Measurements from ENCODE around the gene SECTM1. TPM values are rescaled to one million over a fixed set of nuclear protein-coding genes. Genes with fewer than 3 reads are reported as not detected.

Gene SECTM1
- total RNA-seq, 1 donor: 15.1 TPM

GRCh38 chr17:82329683-82330321 is 3.8 kb downstream of the SECTM1 start:
- no peak for DNase-seq (ENCODE audit: low read depth in 2 of 3, low spot score in 2 of 3)

DNA sequence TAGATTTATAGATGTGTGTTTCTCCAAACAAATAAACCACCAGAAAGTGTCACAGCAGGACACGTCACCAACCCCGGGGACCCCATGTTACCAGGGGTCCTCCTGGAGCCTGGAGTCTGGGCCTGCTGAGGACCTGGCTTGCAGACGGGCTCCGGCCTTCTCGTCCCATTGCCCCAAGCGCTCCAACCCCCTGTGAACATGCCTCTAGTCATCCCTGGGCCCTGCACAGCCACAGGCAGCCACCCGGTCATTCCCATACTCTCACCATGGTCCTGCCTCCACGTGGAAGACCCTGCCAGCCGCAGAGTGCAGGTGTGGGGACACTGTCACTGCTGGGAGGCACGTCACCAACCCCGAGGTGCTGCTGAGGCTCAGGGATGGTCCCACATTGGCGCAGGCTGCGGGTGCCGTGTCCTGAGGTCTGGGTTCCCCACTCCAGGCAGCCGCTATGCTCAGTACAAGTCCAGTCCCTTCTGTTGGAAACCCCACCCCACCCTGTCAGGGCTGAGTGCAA is 4.5 kb downstream of the SECTM1 start:
- DNase-seq (ENCODE audit: low read depth in 2 of 3, low spot score in 2 of 3): no peak

DNA sequence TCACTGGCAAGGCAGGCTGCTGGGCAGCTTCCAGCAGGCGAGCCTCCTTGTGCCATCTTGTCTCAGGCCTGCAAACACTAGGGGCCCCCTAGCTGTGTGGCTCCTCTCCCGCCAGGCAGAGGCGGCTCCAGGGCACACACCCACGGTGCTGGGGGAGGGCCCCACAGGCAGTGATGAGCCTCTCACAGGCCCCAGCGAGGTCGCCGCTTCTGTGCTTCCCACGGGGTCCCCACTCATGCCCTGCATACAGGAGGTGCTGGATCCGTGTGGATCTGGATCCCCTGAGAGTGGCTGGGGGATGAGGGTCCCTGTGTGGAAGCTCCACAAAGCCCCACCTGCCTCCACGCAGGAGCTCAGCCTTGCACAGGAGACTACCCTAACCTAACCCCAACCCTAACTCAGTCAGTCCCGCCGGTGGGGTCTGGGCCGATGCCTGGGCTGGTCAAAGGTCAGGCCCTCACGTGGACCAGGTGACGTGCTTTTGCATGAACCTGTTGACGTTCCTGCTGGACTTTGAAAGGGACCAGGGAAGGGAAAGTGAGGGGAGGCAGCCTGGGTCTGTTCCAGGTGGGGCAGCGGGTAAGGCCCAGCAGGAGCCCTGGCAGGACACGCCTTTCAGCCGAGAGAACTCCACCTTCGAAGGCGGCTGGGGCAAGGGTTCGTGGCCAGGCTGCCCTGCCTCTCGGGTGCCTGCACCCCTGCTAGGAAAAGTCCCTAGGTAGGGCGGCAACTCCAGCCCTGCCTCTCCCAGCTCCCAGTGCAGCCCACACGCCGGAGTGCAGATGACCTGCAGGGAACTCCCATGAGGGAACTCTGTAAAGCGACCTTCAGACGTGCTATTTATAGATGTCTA is 5.2 kb downstream of the SECTM1 start:
- DNase-seq (ENCODE audit: low read depth in 2 of 3, low spot score in 2 of 3): no peak

- DNase-seq (ENCODE audit: low read depth in 2 of 3, low spot score in 2 of 3): no peak
Observed at GRCh38 chr17:82327757-82328140, 5.8 kb downstream of the SECTM1 start.

GRCh38 chr17:82327289-82327688 is 6.3 kb downstream of the SECTM1 start:
- no peak for DNase-seq (ENCODE audit: low read depth in 2 of 3, low spot score in 2 of 3)

DNA sequence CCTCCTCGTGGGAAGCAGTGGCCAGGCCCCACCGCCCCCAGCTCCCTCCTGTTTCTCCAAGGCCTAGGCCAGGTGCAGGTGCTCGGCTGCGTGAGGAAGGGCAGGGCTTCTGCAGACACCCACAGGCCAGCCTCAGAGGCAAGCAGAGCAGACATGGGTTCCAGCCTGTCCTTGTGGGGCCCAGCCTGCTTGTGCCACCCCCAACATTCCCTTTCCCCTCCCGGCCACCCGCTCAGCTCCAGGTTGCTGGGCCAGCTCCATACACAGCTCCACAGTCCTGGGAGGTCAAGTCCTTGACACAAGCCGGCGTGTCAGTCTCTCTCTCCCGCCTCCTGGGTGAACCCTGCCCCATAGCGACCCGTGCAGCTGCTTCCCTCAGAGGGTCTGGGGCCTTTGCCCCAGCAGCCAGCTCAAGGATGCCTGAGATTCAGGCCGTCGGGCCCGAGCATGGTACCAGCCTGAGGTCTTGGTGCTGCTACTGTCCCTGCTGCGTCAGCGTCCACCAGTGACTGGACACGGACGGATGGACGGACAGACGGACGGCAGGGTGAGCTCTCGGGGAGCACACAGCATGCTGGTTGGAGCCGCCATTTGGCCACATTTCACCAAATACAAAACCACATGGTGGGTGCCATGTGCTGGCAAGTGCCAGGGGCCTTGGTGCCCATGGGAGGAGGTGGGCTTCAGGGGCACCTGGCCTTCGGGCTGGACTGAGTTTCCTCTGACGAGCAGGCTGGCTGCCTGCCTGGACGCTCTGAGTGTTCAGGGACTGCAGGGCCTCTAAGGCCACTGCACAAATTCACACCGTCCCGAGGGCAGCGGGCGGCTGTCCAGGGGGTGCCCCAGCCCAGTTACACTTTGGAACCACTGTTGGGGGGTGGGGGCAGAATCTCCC is 8.0 kb downstream of the SECTM1 start:
- DNase-seq (ENCODE audit: low read depth in 2 of 3, low spot score in 2 of 3): no peak

- no peak for DNase-seq (ENCODE audit: low read depth in 2 of 3, low spot score in 2 of 3)
Observed at GRCh38 chr17:82324566-82325285, 8.8 kb downstream of the SECTM1 start.

GRCh38 chr17:82323514-82324234 is 9.9 kb downstream of the SECTM1 start:
- DNase-seq (ENCODE audit: low read depth in 2 of 3, low spot score in 2 of 3): no peak

DNA sequence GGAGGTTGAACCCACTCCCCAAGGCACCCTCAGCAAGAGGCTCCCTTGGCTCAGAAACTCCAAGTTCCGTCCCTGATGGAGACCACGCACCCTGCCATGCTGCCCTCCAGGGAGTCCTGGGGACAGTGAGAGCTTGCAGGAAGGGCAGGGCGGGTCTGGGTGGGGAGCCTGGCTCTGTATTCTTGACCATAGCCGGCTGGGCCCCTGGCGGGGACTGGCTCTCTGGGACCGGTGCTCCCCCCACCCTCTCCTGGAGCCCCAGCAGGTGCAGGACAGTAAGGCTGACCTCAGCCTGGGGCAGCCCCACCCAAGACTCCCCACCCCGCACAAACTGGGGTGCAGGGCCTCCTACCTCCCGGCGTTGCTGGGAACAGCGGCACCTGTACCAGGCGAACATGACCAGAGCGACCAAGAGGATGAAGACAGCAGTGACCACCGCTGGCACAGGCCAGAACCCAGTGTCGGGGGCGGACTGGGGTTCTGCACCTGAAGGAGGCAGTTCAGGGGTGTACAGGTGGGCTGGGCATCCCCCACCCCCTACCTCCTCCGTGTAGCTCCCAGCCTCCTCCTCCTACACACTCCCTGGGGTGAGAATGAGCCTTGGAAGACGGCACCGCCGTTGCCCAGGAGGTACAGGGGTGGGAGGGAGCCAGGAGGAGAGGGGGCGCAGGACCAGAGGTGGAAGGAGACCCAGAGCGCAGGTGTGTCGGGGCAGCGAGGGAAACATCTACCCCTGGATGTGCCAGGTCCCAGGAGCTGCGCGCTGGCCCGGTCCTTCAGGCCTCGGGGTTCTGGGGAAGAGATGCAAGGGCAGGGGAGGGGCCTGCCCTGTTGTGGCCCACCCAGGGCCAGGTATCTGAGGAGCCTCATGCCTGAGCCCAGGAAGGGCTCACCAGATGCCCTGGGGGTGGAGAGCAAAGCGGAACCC is 10.8 kb downstream of the SECTM1 start:
- no peak for DNase-seq (ENCODE audit: low read depth in 2 of 3, low spot score in 2 of 3)

- no peak for DNase-seq (ENCODE audit: low read depth in 2 of 3, low spot score in 2 of 3)
Observed at GRCh38 chr17:82321947-82322466, 11.6 kb downstream of the SECTM1 start.

DNA sequence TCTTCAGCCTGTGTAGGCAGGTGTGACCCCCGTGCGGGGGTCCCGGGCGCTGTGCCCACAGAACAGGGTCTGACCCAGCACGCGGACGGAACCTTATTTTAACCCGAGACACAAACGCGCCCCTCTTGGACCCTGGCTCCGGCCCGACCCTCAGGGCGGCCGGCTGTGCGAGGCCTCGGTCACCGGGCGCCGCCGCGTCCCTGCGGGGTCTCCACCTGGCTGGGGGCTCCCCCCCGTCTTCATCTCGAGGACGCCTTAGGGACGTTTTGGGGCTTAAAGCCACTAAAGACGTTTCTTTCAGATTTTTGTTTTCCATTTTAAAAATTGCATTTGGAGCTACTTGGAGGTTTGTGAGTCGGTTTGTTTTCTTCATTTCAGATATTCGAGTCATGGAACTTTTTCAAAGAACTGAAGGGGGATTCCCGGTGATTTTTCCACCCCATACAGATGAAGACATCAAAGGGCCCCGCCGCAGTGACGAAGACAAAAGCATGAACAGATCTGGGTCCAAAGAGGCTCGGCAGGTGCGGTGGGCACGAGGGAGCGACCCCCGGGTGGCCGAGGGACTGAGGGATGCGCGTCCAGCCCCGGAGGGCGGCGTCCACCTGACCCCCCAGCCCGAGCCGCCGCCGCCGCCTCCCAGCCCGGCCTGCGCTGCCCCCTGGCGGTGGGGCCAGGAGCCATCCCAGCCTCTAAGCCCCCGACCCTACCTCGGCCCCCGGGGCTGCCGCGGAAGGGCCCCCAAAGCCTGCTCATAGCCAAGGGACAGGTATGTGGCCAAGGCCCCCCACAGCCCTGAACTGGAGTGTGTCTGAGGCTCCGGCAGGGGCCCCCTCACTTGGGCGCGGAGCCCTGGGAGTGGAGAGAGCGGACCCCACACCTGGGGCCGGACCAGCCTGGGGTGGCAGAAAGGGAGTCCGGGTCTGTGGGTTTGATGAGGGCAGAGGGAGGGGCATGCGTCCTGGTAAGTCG is 12.3 kb downstream of the SECTM1 start:
- DNase-seq (ENCODE audit: low read depth in 2 of 3, low spot score in 2 of 3): peak in 1 of 3 donors; percentile 46

DNA sequence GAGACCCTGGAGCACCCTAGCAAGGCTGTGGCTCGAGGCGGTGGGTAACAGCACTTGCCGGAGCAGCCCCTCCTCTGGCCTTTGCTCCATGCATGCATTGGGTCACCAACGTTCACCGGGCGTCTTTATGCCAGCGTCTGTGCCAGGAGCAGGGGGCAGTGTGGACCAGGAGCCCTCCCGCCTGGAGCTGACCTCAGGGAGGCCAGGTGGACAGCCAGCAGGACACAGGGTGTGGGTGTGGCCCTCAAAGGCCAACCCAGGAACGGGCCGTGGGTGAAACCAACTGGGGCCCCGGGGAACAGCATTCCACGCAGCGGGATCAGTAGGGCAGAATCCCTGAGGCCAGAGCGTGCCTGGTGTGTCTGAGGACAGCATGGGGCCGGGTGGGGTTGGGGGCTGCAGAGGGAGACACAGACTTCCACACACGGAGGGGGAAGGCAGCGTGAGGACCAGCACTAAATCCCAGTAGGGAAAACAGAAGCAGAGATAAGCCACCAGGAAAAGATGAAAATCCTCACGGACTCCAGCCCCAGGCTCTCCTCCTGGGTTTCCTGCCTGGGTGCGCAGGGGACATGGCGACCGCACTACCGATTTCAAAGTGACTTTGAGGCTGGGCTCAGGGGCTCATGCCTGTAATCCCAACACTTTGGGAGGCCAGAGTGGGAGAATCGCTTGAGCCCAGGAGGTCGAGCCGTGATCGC is 13.3 kb downstream of the SECTM1 start:
- no peak for DNase-seq (ENCODE audit: low read depth in 2 of 3, low spot score in 2 of 3)

DNA sequence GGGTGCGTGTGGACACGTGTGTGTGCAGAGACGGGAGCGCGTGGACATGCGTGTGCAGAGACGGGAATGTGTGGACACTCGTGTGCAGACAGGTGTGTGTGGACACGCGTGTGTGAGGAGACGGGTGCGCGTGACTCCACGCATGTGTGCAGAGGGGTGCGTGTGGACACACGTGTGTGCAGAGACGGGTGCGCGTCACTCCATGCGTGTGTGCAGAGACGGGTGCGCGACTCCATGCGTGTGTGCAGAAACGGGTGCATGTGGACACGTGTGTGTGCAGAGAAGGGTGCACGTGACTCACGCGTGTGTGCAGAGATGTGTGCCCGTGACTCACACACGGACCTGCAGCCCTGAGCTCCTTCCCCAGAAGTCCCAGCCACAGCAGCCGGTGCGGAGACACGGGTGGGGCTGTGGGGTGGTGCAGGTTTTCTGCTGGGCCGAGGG is 13.9 kb downstream of the SECTM1 start:
- DNase-seq (ENCODE audit: low read depth in 2 of 3, low spot score in 2 of 3): no peak

DNA sequence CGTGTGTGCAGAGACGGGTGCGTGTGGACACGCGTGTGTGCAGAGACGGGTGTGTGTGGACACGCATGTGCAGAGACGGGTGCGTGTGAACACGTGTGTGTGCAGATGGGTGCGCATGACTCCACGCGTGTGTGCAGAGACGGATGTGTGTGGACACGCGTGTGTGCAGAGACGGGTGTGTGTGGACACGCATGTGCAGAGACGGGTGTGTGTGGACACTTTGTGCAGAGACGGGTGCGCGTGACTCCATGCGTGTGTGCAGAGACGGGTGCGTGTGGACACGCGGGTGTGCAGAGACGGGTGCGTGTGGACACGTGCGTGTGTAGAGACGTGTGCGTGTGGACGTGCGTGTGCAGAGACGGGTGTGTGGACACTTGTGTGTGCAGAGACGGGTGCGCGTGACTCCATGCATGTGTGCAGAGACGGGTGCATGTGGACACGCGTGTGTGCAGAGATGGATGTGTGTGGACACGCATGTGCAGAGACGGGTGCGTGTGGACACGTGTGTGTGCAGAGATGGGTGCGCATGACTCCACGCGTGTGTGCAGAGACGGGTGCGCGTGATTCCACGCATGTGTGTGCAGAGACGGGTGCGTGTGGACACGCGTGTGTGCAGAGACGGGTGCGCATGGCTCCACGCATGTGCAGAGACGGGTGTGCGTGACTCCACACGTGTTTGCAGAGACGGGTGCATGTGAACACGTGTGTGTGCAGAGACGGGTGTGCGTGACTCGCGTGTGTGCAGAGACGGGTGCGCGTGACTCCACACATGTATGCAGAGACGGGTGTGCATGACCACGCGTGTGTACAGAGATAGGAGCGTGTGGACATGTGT is 14.6 kb downstream of the SECTM1 start:
- no peak for DNase-seq (ENCODE audit: low read depth in 2 of 3, low spot score in 2 of 3)

DNA sequence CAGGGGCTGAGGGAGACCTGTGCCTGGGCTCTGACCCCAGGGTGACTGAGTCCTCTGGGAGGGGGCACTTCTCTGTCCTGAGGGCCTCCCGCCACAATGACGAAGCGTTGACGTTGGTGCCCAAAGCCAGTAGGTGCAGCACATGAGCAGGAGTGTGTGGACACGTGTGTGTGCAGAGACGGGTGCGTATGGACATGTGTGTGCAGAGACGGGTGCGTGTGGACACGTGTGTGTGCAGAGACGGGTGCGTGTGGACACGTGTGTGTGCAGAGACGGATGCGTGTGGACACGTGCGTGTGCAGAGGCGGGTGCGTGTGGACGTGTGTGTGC is 15.4 kb downstream of the SECTM1 start:
- no peak for DNase-seq (ENCODE audit: low read depth in 2 of 3, low spot score in 2 of 3)
